ENCODE results near the gene MTUS2.

MTUS2 gene

DNA sequence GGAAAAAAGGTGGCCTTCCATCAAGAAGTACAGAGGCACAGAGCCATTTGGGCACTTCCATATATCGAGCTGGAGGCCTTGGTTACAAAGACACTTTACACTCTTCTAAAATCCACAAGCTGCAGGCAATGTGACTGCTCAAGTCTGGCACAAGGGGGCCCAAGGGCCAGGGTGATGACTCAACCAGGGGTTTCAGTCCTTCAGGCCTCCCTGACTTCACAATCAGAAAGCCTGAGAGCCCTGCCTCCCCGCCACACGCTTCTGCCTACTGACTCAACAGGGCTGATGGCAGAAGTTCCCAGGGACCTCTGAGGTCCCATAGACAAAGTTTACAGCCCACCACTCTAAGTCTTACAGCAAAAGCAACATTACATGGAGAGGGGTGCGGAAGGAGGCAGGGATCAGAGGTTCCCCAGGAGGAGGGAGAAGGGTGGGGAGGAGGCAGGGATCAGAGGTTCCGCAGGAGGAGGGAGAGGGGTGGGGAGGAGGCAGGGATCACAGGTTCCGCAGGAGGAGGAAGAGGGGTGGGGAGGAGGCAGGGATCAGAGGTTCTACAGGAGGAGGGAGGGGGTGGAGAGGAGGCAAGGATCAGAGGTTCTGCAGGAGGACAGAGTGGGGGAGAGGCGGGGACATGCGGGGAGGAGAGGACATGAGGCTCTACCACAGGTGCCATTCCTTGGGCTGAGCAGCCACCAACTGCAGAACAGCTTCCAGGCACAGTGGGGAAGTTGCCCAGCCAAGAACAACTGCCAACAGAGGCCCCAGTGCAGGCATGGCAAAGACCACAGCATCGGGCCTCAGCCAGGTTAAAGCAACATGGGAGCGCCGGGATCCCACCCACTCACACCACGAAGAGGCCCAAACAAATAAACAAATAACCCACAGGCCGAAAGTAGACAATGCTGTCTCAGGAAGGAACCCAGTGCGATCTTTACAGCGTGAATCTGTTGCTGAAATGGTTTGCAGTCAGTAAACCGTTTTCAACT is 723.4 kb downstream of the MTUS2 start:
- H3K36me3 ChIP-seq (ENCODE audit: control insufficient read depth, insufficient read depth, low read length), result no peaks in the 10 kb centered on the region
- H3K4me3 ChIP-seq (ENCODE audit: low read length), result no peak overlapping the region
- DNase-seq (ENCODE audit: low read depth, low spot score), result no peak
- H3K27ac ChIP-seq (ENCODE audit: low read length), result no peak overlapping the region
- peaks cover 2% of the 10 kb centered on the region; the same call in 1 of the 2 replicates for H3K4me1 ChIP-seq (ENCODE audit: control insufficient read depth, insufficient read depth, low read length)
- H3K27me3 ChIP-seq (ENCODE audit: control insufficient read depth, insufficient read depth, low read length), result no peaks in the 10 kb centered on the region
- H3K9me3 ChIP-seq (ENCODE audit: control insufficient read depth, insufficient read depth, low read length), result no peaks in the 10 kb centered on the region
- WGBS (ENCODE audit: insufficient coverage, insufficient read length), result no CpG with 5 or more reads among the region's 16 CpGs

DNA sequence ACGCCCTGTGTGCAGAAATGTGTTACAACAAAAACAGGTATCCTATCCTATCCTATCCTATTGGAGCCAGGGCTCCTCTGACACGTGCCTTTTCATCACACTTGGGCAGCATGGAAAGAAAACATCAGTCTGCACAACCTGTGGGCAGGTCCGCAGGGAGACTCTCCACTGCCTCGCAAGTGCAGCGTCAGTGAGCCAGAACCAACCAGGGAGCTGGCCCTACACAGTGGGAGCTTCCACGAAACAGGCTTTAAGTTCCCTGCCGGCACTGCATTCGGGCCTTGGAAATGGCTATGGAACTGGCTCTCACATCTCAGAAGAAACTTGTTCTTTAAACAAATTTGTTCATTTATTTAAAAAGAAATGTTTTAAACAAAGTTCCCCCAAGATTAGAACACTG is 725.8 kb downstream of the MTUS2 start:
- H3K9me3 ChIP-seq (ENCODE audit: control insufficient read depth, insufficient read depth, low read length), result no peaks in the 10 kb centered on the region; the same call in 1 of the 2 replicates
- peaks cover 8% of the 10 kb centered on the region for H3K36me3 ChIP-seq (ENCODE audit: control insufficient read depth, insufficient read depth, low read length)
- no peaks in the 10 kb centered on the region for H3K27me3 ChIP-seq (ENCODE audit: control insufficient read depth, insufficient read depth, low read length)
- no peak overlapping the region for H3K27ac ChIP-seq (ENCODE audit: low read length)
- no peak for DNase-seq (ENCODE audit: low read depth, low spot score)
- WGBS (ENCODE audit: insufficient coverage, insufficient read length), result no CpG with 5 or more reads among the region's 8 CpGs
- no peaks in the 10 kb centered on the region; the same call in 1 of the 2 replicates for H3K4me1 ChIP-seq (ENCODE audit: control insufficient read depth, insufficient read depth, low read length)
- H3K4me3 ChIP-seq (ENCODE audit: low read length), result no peak overlapping the region

DNA sequence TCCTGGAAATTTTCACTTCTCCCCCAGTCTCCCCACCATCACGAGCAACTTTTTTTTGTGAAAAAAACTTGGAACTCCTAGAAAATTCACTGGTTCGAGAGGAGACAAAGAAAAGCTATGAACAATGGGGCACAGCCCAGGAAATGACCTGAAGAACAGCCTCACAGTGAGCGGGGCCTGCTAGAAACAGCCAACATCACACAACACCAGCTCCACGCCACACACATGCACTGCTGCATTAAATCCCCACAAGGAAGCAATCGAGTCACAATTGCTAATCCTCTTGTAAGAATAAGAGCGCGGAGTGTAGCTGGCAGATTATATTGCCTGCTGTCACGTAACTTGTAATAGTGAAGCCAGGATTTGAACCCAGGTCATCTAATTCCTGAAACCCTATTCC is 726.5 kb downstream of the MTUS2 start:
- peaks cover 8% of the 10 kb centered on the region for H3K36me3 ChIP-seq (ENCODE audit: control insufficient read depth, insufficient read depth, low read length)
- WGBS (ENCODE audit: insufficient coverage, insufficient read length), result no CpG with 5 or more reads among the region's 8 CpGs
- H3K27me3 ChIP-seq (ENCODE audit: control insufficient read depth, insufficient read depth, low read length), result no peaks in the 10 kb centered on the region
- no peaks in the 10 kb centered on the region; the same call in 1 of the 2 replicates for H3K4me1 ChIP-seq (ENCODE audit: control insufficient read depth, insufficient read depth, low read length)
- H3K9me3 ChIP-seq (ENCODE audit: control insufficient read depth, insufficient read depth, low read length), result no peaks in the 10 kb centered on the region; the same call in 1 of the 2 replicates
- no peak overlapping the region for H3K27ac ChIP-seq (ENCODE audit: low read length)
- DNase-seq (ENCODE audit: low read depth, low spot score), result no peak
- no peak overlapping the region for H3K4me3 ChIP-seq (ENCODE audit: low read length)

DNA sequence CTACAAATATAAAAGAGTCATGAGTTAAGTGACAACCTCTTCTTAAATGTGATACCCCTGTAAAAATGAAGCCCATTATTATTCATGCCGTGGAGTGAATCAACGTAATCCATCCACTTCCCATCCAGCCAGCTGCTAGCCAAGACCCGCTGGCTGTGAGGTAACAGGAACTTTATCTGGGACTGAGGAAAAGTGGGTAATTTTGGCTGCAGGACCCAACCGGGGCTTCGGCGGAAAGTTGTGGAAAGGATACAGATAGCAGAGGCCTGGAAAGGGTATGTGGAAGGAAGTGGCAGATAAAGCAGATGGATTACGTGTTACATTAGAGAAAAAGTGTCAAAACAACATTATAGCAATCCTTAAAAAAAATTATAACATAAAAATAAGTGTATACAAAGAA is 727.0 kb downstream of the MTUS2 start:
- Histone ChIP-seq H3K9me3 (ENCODE audit: control insufficient read depth, insufficient read depth, low read length) (no peaks in the 10 kb centered on the region; the same call in 1 of the 2 replicates), H3K4me3 (ENCODE audit: low read length) (no peak overlapping the region), H3K36me3 (ENCODE audit: control insufficient read depth, insufficient read depth, low read length) (peaks cover 8% of the 10 kb centered on the region), H3K27me3 (ENCODE audit: control insufficient read depth, insufficient read depth, low read length) (no peaks in the 10 kb centered on the region), H3K27ac (ENCODE audit: low read length) (no peak overlapping the region), H3K4me1 (ENCODE audit: control insufficient read depth, insufficient read depth, low read length) (no peaks in the 10 kb centered on the region; the same call in 1 of the 2 replicates)
- WGBS (ENCODE audit: insufficient coverage, insufficient read length), result no CpG with 5 or more reads among the region's 7 CpGs
- DNase-seq (ENCODE audit: low read depth, low spot score), result no peak

DNA sequence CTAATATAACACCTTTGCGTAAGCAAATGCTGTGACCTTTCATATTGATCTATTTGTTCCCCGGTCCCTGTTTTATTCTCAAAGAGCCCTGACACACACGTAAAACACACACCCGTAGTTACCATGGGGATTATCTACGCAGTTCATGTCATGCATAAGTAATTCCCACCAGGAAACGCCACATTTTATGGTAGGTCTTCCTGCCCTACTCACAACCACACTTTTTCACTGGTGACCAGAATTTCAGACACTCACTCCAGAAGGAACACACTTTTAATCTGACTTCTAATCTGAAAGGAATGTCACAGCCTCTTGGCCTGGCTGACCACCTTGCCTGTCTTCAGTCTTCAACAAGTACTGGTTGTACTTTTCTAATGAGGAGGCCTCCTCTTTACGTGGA is 728.6 kb downstream of the MTUS2 start:
- Histone ChIP-seq H3K27me3 (ENCODE audit: control insufficient read depth, insufficient read depth, low read length) (no peaks in the 10 kb centered on the region), H3K27ac (ENCODE audit: low read length) (no peak overlapping the region), H3K4me3 (ENCODE audit: low read length) (no peak overlapping the region), H3K4me1 (ENCODE audit: control insufficient read depth, insufficient read depth, low read length) (no peaks in the 10 kb centered on the region; the same call in 1 of the 2 replicates), H3K9me3 (ENCODE audit: control insufficient read depth, insufficient read depth, low read length) (no peaks in the 10 kb centered on the region; the same call in 1 of the 2 replicates), H3K36me3 (ENCODE audit: control insufficient read depth, insufficient read depth, low read length) (peaks cover 8% of the 10 kb centered on the region)
- DNase-seq (ENCODE audit: low read depth, low spot score), result no peak
- WGBS (ENCODE audit: insufficient coverage, insufficient read length), result no CpG with 5 or more reads among the region's 7 CpGs

DNA sequence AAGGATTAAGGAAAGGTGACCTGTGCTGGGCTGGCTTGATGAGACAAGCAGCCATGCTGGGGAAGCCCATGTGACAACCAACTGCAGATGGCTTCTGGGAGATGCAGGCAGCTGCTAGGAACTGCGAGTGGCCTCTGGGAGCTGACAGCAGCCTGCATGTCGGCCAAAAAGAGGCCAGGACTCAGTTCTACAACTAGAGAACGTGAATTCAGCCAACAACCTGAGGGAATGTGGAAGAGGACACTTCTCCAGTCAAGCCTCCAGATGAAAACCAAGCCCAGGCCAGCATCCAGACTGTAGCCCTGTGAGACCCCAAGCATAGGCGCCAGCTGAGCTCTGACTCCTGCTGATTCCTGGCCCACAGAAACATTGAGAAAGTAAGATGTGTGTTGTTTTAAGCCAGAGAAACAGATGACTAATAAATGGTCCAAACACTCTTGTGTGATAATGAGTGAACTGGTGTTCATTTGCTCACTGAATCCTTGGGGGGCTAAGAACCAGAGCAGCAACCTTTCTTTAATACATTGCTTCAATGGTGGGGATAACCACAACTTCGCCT is 730.4 kb downstream of the MTUS2 start:
- peaks cover 8% of the 10 kb centered on the region for H3K36me3 ChIP-seq (ENCODE audit: control insufficient read depth, insufficient read depth, low read length)
- WGBS (ENCODE audit: insufficient coverage, insufficient read length), result no CpG with 5 or more reads among the region's 5 CpGs
- H3K4me1 ChIP-seq (ENCODE audit: control insufficient read depth, insufficient read depth, low read length), result no peaks in the 10 kb centered on the region
- no peak for DNase-seq (ENCODE audit: low read depth, low spot score)
- no peaks in the 10 kb centered on the region; the same call in 1 of the 2 replicates for H3K9me3 ChIP-seq (ENCODE audit: control insufficient read depth, insufficient read depth, low read length)
- H3K27ac ChIP-seq (ENCODE audit: low read length), result no peak overlapping the region
- no peaks in the 10 kb centered on the region for H3K27me3 ChIP-seq (ENCODE audit: control insufficient read depth, insufficient read depth, low read length)
- no peak overlapping the region for H3K4me3 ChIP-seq (ENCODE audit: low read length)

DNA sequence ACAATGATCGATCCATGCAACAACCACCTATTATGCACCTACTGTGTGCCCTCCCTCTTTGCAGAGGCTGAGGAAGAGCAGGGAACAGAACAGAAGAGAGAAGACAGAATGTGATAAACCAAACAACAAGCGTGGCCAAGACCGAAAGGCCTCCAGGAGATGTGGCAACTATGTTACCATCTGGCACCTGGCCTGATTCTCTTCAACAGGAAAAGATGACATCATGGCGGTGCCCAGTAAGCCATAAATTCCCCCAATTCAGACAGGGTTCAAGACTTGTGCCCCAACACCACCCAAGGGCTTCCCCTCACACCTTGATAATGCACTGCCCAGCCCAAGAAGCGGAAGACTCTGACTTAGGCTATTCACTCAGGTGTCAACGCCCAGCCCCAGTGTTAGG is 731.1 kb downstream of the MTUS2 start:
- no peak for DNase-seq (ENCODE audit: low read depth, low spot score)
- Histone ChIP-seq H3K27ac (ENCODE audit: low read length) (no peak overlapping the region), H3K36me3 (ENCODE audit: control insufficient read depth, insufficient read depth, low read length) (peaks cover 8% of the 10 kb centered on the region), H3K4me3 (ENCODE audit: low read length) (no peak overlapping the region), H3K27me3 (ENCODE audit: control insufficient read depth, insufficient read depth, low read length) (no peaks in the 10 kb centered on the region), H3K9me3 (ENCODE audit: control insufficient read depth, insufficient read depth, low read length) (no peaks in the 10 kb centered on the region; the same call in 1 of the 2 replicates), H3K4me1 (ENCODE audit: control insufficient read depth, insufficient read depth, low read length) (no peaks in the 10 kb centered on the region)
- no CpG with 5 or more reads among the region's 6 CpGs for WGBS (ENCODE audit: insufficient coverage, insufficient read length)
